Measurements from ENCODE around the gene UNC93B1.

DNA sequence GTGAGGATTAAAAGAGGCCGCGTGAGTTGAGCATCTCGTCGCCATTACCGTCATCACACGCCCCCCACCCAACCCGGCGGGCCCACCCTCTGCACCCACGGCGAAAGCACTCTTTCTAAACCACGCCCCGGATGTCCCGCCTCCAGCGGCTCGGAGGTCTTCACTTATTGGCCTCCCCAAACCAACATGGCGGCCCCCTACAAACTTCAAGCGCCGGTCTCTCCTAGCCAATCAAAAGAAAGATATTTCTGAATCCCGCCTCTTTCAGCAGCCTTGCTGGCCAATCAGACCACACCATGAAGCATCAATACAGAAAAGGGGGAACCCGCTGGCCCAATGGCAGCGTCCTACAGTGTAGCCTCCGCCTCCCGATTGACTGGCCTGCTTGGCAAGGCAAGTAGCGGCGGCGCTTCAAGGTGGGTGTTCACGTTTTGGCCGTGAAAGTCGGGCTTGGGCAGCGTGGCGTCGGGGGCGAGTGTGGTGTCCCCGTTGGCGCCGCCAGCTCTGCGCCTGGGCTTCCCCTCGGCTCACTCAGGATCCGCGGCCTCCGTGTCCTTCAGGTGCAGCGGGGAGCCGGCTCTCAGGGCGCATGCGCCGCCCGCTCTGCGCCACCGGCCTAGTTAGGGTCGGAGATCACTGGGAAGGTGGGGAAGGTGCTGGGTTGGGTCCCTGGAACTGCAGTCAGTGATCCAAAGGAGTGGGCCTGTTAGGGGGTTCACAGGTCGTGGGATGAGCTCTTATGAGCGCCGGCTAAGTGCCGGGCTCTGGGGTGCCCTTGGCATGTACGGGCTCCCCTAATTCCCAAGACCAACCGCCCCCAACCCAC lies 26.6 kb upstream of the UNC93B1 start, which contains the start of gene NDUFS8:
- TF ChIP-seq TAF1 (IDR thresholded peaks at IDR 0.05; ENCODE audit: low read depth), result peak; percentile 70
- peak; percentile 89 for TF ChIP-seq YY1 (IDR thresholded peaks at IDR 0.05; ENCODE audit: low read depth)
- TF ChIP-seq EP300 (IDR thresholded peaks at IDR 0.05; ENCODE audit: borderline replicate concordance), result no peak
- peak; percentile 89; the same call in 1 of the 2 replicates for TF ChIP-seq ZBTB7A (IDR thresholded peaks at IDR 0.05; ENCODE audit: low read depth)
- TF ChIP-seq, protein P1, sequence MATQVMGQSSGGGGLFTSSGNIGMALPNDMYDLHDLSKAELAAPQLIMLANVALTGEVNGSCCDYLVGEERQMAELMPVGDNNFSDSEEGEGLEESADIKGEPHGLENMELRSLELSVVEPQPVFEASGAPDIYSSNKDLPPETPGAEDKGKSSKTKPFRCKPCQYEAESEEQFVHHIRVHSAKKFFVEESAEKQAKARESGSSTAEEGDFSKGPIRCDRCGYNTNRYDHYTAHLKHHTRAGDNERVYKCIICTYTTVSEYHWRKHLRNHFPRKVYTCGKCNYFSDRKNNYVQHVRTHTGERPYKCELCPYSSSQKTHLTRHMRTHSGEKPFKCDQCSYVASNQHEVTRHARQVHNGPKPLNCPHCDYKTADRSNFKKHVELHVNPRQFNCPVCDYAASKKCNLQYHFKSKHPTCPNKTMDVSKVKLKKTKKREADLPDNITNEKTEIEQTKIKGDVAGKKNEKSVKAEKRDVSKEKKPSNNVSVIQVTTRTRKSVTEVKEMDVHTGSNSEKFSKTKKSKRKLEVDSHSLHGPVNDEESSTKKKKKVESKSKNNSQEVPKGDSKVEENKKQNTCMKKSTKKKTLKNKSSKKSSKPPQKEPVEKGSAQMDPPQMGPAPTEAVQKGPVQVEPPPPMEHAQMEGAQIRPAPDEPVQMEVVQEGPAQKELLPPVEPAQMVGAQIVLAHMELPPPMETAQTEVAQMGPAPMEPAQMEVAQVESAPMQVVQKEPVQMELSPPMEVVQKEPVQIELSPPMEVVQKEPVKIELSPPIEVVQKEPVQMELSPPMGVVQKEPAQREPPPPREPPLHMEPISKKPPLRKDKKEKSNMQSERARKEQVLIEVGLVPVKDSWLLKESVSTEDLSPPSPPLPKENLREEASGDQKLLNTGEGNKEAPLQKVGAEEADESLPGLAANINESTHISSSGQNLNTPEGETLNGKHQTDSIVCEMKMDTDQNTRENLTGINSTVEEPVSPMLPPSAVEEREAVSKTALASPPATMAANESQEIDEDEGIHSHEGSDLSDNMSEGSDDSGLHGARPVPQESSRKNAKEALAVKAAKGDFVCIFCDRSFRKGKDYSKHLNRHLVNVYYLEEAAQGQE (IDR thresholded peaks at IDR 0.05; ENCODE audit: low read depth), result no peak
- TF ChIP-seq TCF12 (IDR thresholded peaks at IDR 0.05; ENCODE audit: low read depth), result peak; percentile 25; the same call in 1 of the 2 replicates

Measured in Ishikawa (cell line).